H9 (cell line): ENCODE measurements around the gene OR2F2. TPM values are rescaled to one million over a fixed set of nuclear protein-coding genes. Genes with fewer than 3 reads are reported as not detected.

Experiments
- DNase-seq: peaks from one replicate; pipeline ENCODE4 v3.0.0-alpha.2; 2017
- H2AFZ ChIP-seq: one replicate; pipeline ENCODE4 v1.6.1; 2013; ENCODE audit warnings: mild to moderate bottlenecking, low read length, control low read depth, moderate library complexity
- H2AK5ac ChIP-seq: 2 replicates; pipeline ENCODE4 v1.6.1; 2013; ENCODE audit warnings: low read length, control low read depth, mixed read lengths; ENCODE audit not compliant: insufficient read length
- H2BK120ac ChIP-seq: one replicate; pipeline ENCODE4 v1.6.1; 2013; ENCODE audit warnings: low read depth, mild to moderate bottlenecking, low read length, control low read depth, inconsistent platforms; ENCODE audit not compliant: poor library complexity, severe bottlenecking
- H2BK12ac ChIP-seq: 2 replicates; pipeline ENCODE4 v1.6.1; 2013; ENCODE audit warnings: low read length, control low read depth, mixed read lengths, low read depth; ENCODE audit not compliant: insufficient read length
- H2BK15ac ChIP-seq: 2 replicates; pipeline ENCODE4 v1.6.1; 2013; ENCODE audit warnings: low read depth, low read length, control low read depth
- H2BK20ac ChIP-seq: one replicate; pipeline ENCODE4 v1.6.1; 2013; ENCODE audit warnings: low read depth, mild to moderate bottlenecking, low read length, control low read depth, inconsistent platforms; ENCODE audit not compliant: poor library complexity, severe bottlenecking
- H2BK5ac ChIP-seq: 2 replicates; pipeline ENCODE4 v1.6.1; 2013; ENCODE audit warnings: low read length, control low read depth, mixed read lengths; ENCODE audit not compliant: insufficient read length
- H3K14ac ChIP-seq: 2 replicates; pipeline ENCODE4 v1.6.1; 2013; ENCODE audit warnings: low read length, control low read depth; ENCODE audit not compliant: insufficient read depth
- H3K18ac ChIP-seq: 2 replicates; pipeline ENCODE4 v1.6.1; 2013; ENCODE audit warnings: low read depth, mild to moderate bottlenecking, mixed read lengths, low read length, control low read depth; ENCODE audit not compliant: insufficient read length
- H3K23ac ChIP-seq: 2 replicates; pipeline ENCODE4 v1.6.1; 2013; ENCODE audit warnings: low read length, control low read depth, mixed read lengths, low read depth; ENCODE audit not compliant: insufficient read length
- H3K23me2 ChIP-seq: 2 replicates; pipeline ENCODE4 v1.6.1; 2013; ENCODE audit warnings: low read depth, mild to moderate bottlenecking, mixed read lengths, low read length, control low read depth; ENCODE audit not compliant: insufficient read length, poor library complexity, severe bottlenecking
- H3K27ac ChIP-seq: 2 replicates; pipeline ENCODE4 v1.5.1; 2013; ENCODE audit warnings: low read length, control low read depth, mixed read lengths, low read depth; ENCODE audit not compliant: insufficient read length
- H3K27me3 ChIP-seq: 2 replicates; pipeline ENCODE4 v1.6.1; 2013; ENCODE audit warnings: low read length, control low read depth, inconsistent platforms; ENCODE audit not compliant: insufficient read depth
- H3K4ac ChIP-seq: 2 replicates; pipeline ENCODE4 v1.6.1; 2013; ENCODE audit warnings: low read depth, mild to moderate bottlenecking, control low read depth, inconsistent platforms, low read length, moderate library complexity
- H3K4me1 ChIP-seq: 2 replicates; pipeline ENCODE4 v1.6.1; 2013; ENCODE audit warnings: low read length, control low read depth, inconsistent platforms; ENCODE audit not compliant: insufficient read depth
- H3K4me2 ChIP-seq: 2 replicates; pipeline ENCODE4 v1.6.1; 2013; ENCODE audit warnings: low read length, control low read depth, mixed read lengths; ENCODE audit not compliant: insufficient read length, insufficient read depth
- H3K56ac ChIP-seq: 2 replicates; pipeline ENCODE4 v1.6.1; 2013; ENCODE audit warnings: low read depth, mild to moderate bottlenecking, mixed read lengths, low read length, control low read depth; ENCODE audit not compliant: insufficient read length
- H3K79me1 ChIP-seq: 2 replicates; pipeline ENCODE4 v1.6.1; 2013; ENCODE audit warnings: low read depth, mild to moderate bottlenecking, moderate library complexity, low read length, control low read depth, inconsistent platforms; ENCODE audit not compliant: insufficient read depth, poor library complexity, severe bottlenecking
- H3K79me2 ChIP-seq: 2 replicates; pipeline ENCODE4 v1.6.1; 2013; ENCODE audit warnings: low read length, control low read depth, inconsistent platforms; ENCODE audit not compliant: insufficient read depth
- H3K9ac ChIP-seq: 2 replicates; pipeline ENCODE4 v1.6.1; 2013; ENCODE audit warnings: low read length, control low read depth, mixed read lengths; ENCODE audit not compliant: insufficient read length; ENCODE audit errors: extremely low read depth
- H3K9me3 ChIP-seq: one replicate; pipeline ENCODE4 v1.6.1; 2013; ENCODE audit warnings: low read depth, low read length, inconsistent platforms; ENCODE audit not compliant: control insufficient read depth
- H3T11ph ChIP-seq: one replicate; pipeline ENCODE4 v1.6.1; 2013; ENCODE audit warnings: mild to moderate bottlenecking, low read length, control low read depth, inconsistent platforms
- H4K20me1 ChIP-seq: one replicate; pipeline ENCODE4 v1.6.1; 2013; ENCODE audit not compliant: control insufficient read depth, insufficient read length, insufficient read depth
- H4K5ac ChIP-seq: 2 replicates; pipeline ENCODE4 v1.6.1; 2013; ENCODE audit warnings: low read depth, mild to moderate bottlenecking, mixed read lengths, low read length, control low read depth; ENCODE audit not compliant: insufficient read length
- H4K8ac ChIP-seq: replicated peaks from 2 replicates; pipeline ENCODE4 v1.6.1; 2013; ENCODE audit warnings: low read length, control low read depth, mixed read lengths, low read depth; ENCODE audit not compliant: insufficient read length
- H4K91ac ChIP-seq: 2 replicates; pipeline ENCODE4 v1.6.1; 2013; ENCODE audit warnings: low read depth, mild to moderate bottlenecking, moderate library complexity, mixed read lengths, low read length, control low read depth; ENCODE audit not compliant: insufficient read length
- H3K27ac Mint-ChIP-seq, 3 experiments: 2 replicates in 2 of 3; 3 replicates in 1 of 3; pipeline ENCODE4 v1.8.0; 2020 to 2021; ENCODE audit warnings: mixed read lengths in 3 of 3, mild to moderate bottlenecking in 1 of 3, moderate library complexity in 1 of 3
- H3K27me3 Mint-ChIP-seq: 2 replicates; pipeline ENCODE4 v1.8.0; 2021; ENCODE audit warnings: low read depth, mild to moderate bottlenecking, moderate library complexity, mixed read lengths
- H3K36me3 Mint-ChIP-seq, 3 experiments: 2 replicates in 2 of 3; 3 replicates in 1 of 3; pipeline ENCODE4 v1.8.0; 2020 to 2021; ENCODE audit warnings: low read depth in 3 of 3, mixed read lengths in 3 of 3; ENCODE audit not compliant: insufficient read depth in 1 of 3
- H3K4me1 Mint-ChIP-seq, 2 experiments: 2 replicates each; pipeline ENCODE4 v1.8.0; 2020; ENCODE audit warnings: mixed read lengths in 2 of 2
- H3K4me3 Mint-ChIP-seq, 2 experiments: 2 replicates in 1 of 2; 3 replicates in 1 of 2; pipeline ENCODE4 v1.8.0; 2020 to 2021; ENCODE audit warnings: mild to moderate bottlenecking in 2 of 2, mixed read lengths in 2 of 2, moderate library complexity in 1 of 2
- H3K9me3 Mint-ChIP-seq, 2 experiments: 2 replicates in 1 of 2; 3 replicates in 1 of 2; pipeline ENCODE4 v1.8.0; 2020; ENCODE audit warnings: mild to moderate bottlenecking in 2 of 2, mixed read lengths in 2 of 2, moderate library complexity in 1 of 2
- CTCF ChIP-seq: fragments of 200-600 bp; sonication (generic); conservative IDR thresholded peaks from 3 replicates; pipeline ENCODE4 v1.8.0; 2021; ENCODE audit warnings: antibody characterized with exemption, mild to moderate bottlenecking
- WGBS: extraction: QIAGEN DNeasy Blood & Tissue Kit; methylation state at CpG from one replicate; pipeline ENCODE4 v1.1.7; 2013; ENCODE audit warnings: missing lambda C conversion rate, low lambda C conversion rate, mixed read lengths; ENCODE audit not compliant: insufficient read length; ENCODE audit errors: extremely low coverage; 5-methylcytosine and 5-hydroxymethylcytosine counted together
- total RNA-seq: library from RNA; stranded (reverse); gene quantifications from 2 replicates; pipeline ENCODE4 v1.2.1, GENCODE V29; 2021

The OR2F2 gene
- total RNA-seq, 1 experiment from 2014 or later: not detected

- no peak for TF ChIP-seq CTCF
- H2AFZ ChIP-seq: no peak overlapping the region
- H2AK5ac ChIP-seq: no peak overlapping the region
These were observed 25.2 kb upstream of the OR2F2 start for GRCh38 chr7:143909863-143910262.

More at GRCh38 chr7:143909863-143910262, 25.2 kb upstream of the OR2F2 start:
- no peak overlapping the region for H2BK12ac ChIP-seq
- H2BK15ac ChIP-seq: no peak overlapping the region
- H3K56ac ChIP-seq: no peak overlapping the region
- H2BK120ac ChIP-seq: no peak overlapping the region
- no peak overlapping the region for H2BK5ac ChIP-seq
- Mint-ChIP-seq H3K4me3 (no peak overlapping the region), H3K27me3 (peaks cover 8% of the 10 kb centered on the region), H3K4me1 (peaks cover 25 to 26% of the 10 kb centered on the region in 2 experiments), H3K27ac (no peak overlapping the region), H3K9me3 (no peaks in the 10 kb centered on the region), H3K36me3 (no peaks in the 10 kb centered on the region)
- H3K23me2 ChIP-seq: no peaks in the 10 kb centered on the region
- no CpG with 5 or more reads among the region's 3 CpGs for WGBS
- H3K9ac ChIP-seq: no peak overlapping the region
- H3K9me3 ChIP-seq: no peaks in the 10 kb centered on the region
- H3K4ac ChIP-seq: no peak overlapping the region
- no peaks in the 10 kb centered on the region for H3K79me2 ChIP-seq
- H4K20me1 ChIP-seq: no peaks in the 10 kb centered on the region
- DNase-seq: no peak
- no peak overlapping the region for H3T11ph ChIP-seq
- H4K5ac ChIP-seq: no peak overlapping the region
- no peak overlapping the region for H2BK20ac ChIP-seq
- no peak overlapping the region for H3K14ac ChIP-seq
- H4K91ac ChIP-seq: no peak overlapping the region
- H3K4me2 ChIP-seq: no peak overlapping the region
- H3K27me3 ChIP-seq: no peaks in the 10 kb centered on the region
- H3K18ac ChIP-seq: no peak overlapping the region
- H3K79me1 ChIP-seq: no peaks in the 10 kb centered on the region
- no peak overlapping the region for H3K27ac ChIP-seq
- H4K8ac ChIP-seq: no peak overlapping the region
- H3K4me1 ChIP-seq: peaks cover 3% of the 10 kb centered on the region; the same call in 1 of the 2 replicates
- no peak overlapping the region for H3K23ac ChIP-seq
